ENCODE data around the gene MEF2A.

The MEF2A gene

GRCh38 chr15:99722406-99722805 is 156.6 kb downstream of the MEF2A start:
- H3K4me1 ChIP-seq (ENCODE audit: insufficient read depth, low read length), result no peaks in the 10 kb centered on the region
- no peaks in the 10 kb centered on the region for H3K27me3 ChIP-seq (ENCODE audit: insufficient read depth, low read length)
- no peak overlapping the region for H3K4me3 ChIP-seq (ENCODE audit: low read length)
- H3K9me3 ChIP-seq (ENCODE audit: insufficient read depth, low read depth, low read length), result peaks cover 15% of the 10 kb centered on the region; the same call in 1 of the 2 replicates
- no peak overlapping the region for H3K9ac ChIP-seq (ENCODE audit: low read depth, low read length)
- H3K27ac ChIP-seq (ENCODE audit: low read length), result no peak overlapping the region
- peaks cover 5% of the 10 kb centered on the region; the same call in 1 of the 2 replicates for H3K36me3 ChIP-seq (ENCODE audit: insufficient read depth, low read depth, low read length)

DNA sequence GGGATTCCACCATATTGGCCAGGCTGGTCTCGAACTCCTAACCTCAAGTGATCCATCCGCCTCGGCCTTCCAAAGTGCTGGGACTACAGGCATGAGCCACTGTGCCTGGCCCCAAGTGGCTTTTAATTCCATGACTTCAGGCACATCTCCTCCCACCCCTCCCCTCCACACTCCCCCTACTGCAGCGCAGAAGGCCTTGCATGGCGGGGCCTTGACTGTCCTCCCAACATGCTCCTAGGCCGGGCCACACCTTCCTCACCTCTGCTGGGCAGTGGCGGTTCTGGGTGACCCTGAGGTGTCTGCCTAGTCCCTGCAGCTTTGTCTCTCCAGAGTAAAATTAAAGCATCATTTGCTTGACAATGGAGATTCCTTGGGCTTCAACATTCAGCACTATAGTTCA is 160.5 kb downstream of the MEF2A start:
- H3K27me3 ChIP-seq (ENCODE audit: insufficient read depth, low read length), result no peaks in the 10 kb centered on the region
- peaks cover 15% of the 10 kb centered on the region; the same call in 1 of the 2 replicates for H3K9me3 ChIP-seq (ENCODE audit: insufficient read depth, low read depth, low read length)
- H3K9ac ChIP-seq (ENCODE audit: low read depth, low read length), result no peak overlapping the region
- H3K27ac ChIP-seq (ENCODE audit: low read length), result no peak overlapping the region
- H3K4me3 ChIP-seq (ENCODE audit: low read length), result no peak overlapping the region
- H3K4me1 ChIP-seq (ENCODE audit: insufficient read depth, low read length), result peaks cover 9% of the 10 kb centered on the region; the same call in 1 of the 2 replicates
- H3K36me3 ChIP-seq (ENCODE audit: insufficient read depth, low read depth, low read length), result peaks cover 25% of the 10 kb centered on the region; the same call in 1 of the 2 replicates

DNA sequence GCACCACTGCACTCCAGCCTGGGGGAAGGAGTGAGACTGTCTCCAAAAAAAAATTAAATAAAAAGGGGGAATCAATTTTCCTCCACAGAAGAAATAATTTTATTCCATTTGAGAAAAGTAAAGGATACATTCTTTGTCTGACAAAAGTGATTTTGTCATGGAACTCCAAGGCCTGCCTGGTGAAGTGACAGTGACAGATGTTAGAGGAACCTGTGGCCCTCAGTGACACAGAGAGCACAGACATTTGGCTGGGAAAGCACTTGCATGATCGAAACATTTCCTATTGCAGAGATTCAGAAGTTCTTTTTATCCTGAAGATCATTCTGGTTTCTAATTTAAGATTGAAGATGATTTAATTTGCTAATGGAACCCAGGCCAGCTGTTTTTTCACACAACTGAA is 161.5 kb downstream of the MEF2A start:
- Histone ChIP-seq H3K9ac (ENCODE audit: low read depth, low read length) (no peak overlapping the region), H3K27me3 (ENCODE audit: insufficient read depth, low read length) (peaks cover 9% of the 10 kb centered on the region), H3K9me3 (ENCODE audit: insufficient read depth, low read depth, low read length) (peaks cover 15% of the 10 kb centered on the region; the same call in 1 of the 2 replicates), H3K4me1 (ENCODE audit: insufficient read depth, low read length) (peaks cover 14% of the 10 kb centered on the region), H3K27ac (ENCODE audit: low read length) (no peak overlapping the region), H3K4me3 (ENCODE audit: low read length) (no peak overlapping the region), H3K36me3 (ENCODE audit: insufficient read depth, low read depth, low read length) (peaks cover 25% of the 10 kb centered on the region; the same call in 1 of the 2 replicates)

- peaks cover 14% of the 10 kb centered on the region for H3K4me1 ChIP-seq (ENCODE audit: insufficient read depth, low read length)
- no peak overlapping the region for H3K9ac ChIP-seq (ENCODE audit: low read depth, low read length)
- H3K27ac ChIP-seq (ENCODE audit: low read length), result no peak overlapping the region
- H3K9me3 ChIP-seq (ENCODE audit: insufficient read depth, low read depth, low read length), result peaks cover 15% of the 10 kb centered on the region; the same call in 1 of the 2 replicates
- H3K36me3 ChIP-seq (ENCODE audit: insufficient read depth, low read depth, low read length), result peaks cover 25% of the 10 kb centered on the region; the same call in 1 of the 2 replicates
- H3K27me3 ChIP-seq (ENCODE audit: insufficient read depth, low read length), result peaks cover 13% of the 10 kb centered on the region
- no peak overlapping the region for H3K4me3 ChIP-seq (ENCODE audit: low read length)
Observed at GRCh38 chr15:99727733-99728132, 161.9 kb downstream of the MEF2A start.

GRCh38 chr15:99728916-99729315 is 163.1 kb downstream of the MEF2A start:
- peaks cover 13% of the 10 kb centered on the region for H3K27me3 ChIP-seq (ENCODE audit: insufficient read depth, low read length)
- no peak overlapping the region for H3K27ac ChIP-seq (ENCODE audit: low read length)
- H3K4me3 ChIP-seq (ENCODE audit: low read length), result no peak overlapping the region
- peaks cover 14% of the 10 kb centered on the region for H3K4me1 ChIP-seq (ENCODE audit: insufficient read depth, low read length)
- H3K36me3 ChIP-seq (ENCODE audit: insufficient read depth, low read depth, low read length), result peaks cover 25% of the 10 kb centered on the region; the same call in 1 of the 2 replicates
- H3K9ac ChIP-seq (ENCODE audit: low read depth, low read length), result no peak overlapping the region
- H3K9me3 ChIP-seq (ENCODE audit: insufficient read depth, low read depth, low read length), result peaks cover 15% of the 10 kb centered on the region; the same call in 1 of the 2 replicates

DNA sequence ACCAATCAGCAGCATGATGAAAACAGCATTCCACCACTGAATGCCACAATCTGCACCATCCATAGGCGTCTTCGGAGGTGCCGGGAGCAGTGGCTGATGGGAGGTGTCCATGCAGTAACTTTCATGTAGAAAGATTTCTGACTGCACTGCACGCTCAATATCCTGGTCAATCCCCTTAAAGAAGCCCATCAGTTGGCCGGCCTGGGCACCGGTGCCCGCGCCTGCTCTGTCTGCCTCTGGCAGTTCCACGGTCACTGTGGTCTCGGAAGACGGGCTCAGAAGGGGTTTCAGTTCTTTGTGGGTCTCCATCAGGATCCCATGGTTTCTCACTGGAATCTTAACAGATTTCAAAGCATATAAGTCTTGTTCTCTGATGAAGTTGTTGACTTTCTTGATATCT is 163.5 kb downstream of the MEF2A start:
- Histone ChIP-seq H3K27me3 (ENCODE audit: insufficient read depth, low read length) (peaks cover 13% of the 10 kb centered on the region), H3K27ac (ENCODE audit: low read length) (no peak overlapping the region), H3K4me1 (ENCODE audit: insufficient read depth, low read length) (peaks cover 14% of the 10 kb centered on the region), H3K9me3 (ENCODE audit: insufficient read depth, low read depth, low read length) (peaks cover 15% of the 10 kb centered on the region; the same call in 1 of the 2 replicates), H3K4me3 (ENCODE audit: low read length) (no peak overlapping the region), H3K9ac (ENCODE audit: low read depth, low read length) (no peak overlapping the region), H3K36me3 (ENCODE audit: insufficient read depth, low read depth, low read length) (peaks cover 25% of the 10 kb centered on the region; the same call in 1 of the 2 replicates)

- H3K9ac ChIP-seq (ENCODE audit: low read depth, low read length), result no peak overlapping the region
- peaks cover 9% of the 10 kb centered on the region; the same call in 1 of the 2 replicates for H3K9me3 ChIP-seq (ENCODE audit: insufficient read depth, low read depth, low read length)
- H3K27me3 ChIP-seq (ENCODE audit: insufficient read depth, low read length), result peaks cover 13% of the 10 kb centered on the region
- peaks cover 25% of the 10 kb centered on the region; the same call in 1 of the 2 replicates for H3K36me3 ChIP-seq (ENCODE audit: insufficient read depth, low read depth, low read length)
- no peak overlapping the region for H3K27ac ChIP-seq (ENCODE audit: low read length)
- peaks cover 14% of the 10 kb centered on the region for H3K4me1 ChIP-seq (ENCODE audit: insufficient read depth, low read length)
- no peak overlapping the region for H3K4me3 ChIP-seq (ENCODE audit: low read length)
Observed at GRCh38 chr15:99729920-99730319, 164.1 kb downstream of the MEF2A start.

DNA sequence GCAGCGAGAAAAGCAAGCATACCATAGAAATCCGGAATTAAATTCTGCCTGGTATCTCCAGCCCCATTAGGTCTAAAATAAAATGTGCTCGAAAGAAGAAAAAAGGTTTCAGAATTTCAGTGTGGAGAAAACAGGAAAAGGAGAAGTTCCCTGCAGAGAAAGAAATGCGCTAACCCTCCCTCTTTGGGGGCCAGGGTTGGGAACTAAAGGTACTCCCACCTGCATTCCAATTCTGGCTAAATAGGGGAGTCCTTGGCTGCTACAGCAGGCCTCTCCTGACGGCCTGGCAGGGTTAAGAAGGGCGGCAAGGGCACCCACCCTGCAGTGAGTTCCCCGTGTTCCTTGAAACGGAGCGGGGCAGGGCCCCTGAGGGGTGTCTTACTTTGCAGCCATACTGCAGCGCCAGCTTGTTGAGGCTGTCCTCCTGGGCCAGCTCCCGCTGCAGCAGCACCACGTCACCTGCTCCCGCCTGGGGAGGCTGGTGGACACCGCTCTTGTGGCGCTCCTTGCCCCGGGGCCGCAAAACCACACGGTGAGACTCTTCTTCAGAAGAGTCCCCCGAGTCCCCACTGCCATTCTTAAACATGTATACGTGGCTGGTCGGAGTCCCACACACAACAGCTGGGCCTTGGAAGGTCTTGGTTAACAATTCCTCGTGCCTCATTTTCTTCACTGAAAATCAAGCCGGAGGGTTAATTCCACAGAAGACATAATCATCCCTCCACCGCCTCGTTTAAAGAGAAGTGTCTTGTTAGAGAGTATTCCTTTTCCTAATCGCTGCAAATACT is 165.7 kb downstream of the MEF2A start:
- no peaks in the 10 kb centered on the region for H3K9me3 ChIP-seq (ENCODE audit: insufficient read depth, low read depth, low read length)
- H3K36me3 ChIP-seq (ENCODE audit: insufficient read depth, low read depth, low read length), result peaks cover 21% of the 10 kb centered on the region; the same call in 1 of the 2 replicates
- peaks cover 13% of the 10 kb centered on the region for H3K27me3 ChIP-seq (ENCODE audit: insufficient read depth, low read length)
- H3K9ac ChIP-seq (ENCODE audit: low read depth, low read length), result peak overlapping the region; percentile 54; the same call in 1 of the 2 replicates
- peaks cover 14% of the 10 kb centered on the region for H3K4me1 ChIP-seq (ENCODE audit: insufficient read depth, low read length)
- H3K4me3 ChIP-seq (ENCODE audit: low read length), result peak overlapping the region; percentile 65
- no peak overlapping the region for H3K27ac ChIP-seq (ENCODE audit: low read length)

- peak overlapping the region; percentile 51; the same call in 1 of the 2 replicates for H3K9ac ChIP-seq (ENCODE audit: low read depth, low read length)
- H3K27ac ChIP-seq (ENCODE audit: low read length), result no peak overlapping the region
Observed at GRCh38 chr15:99732124-99732750, 166.5 kb downstream of the MEF2A start.

GRCh38 chr15:99732751-99733267 is 167.0 kb downstream of the MEF2A start:
- peaks cover 18% of the 10 kb centered on the region; the same call in 1 of the 2 replicates for H3K36me3 ChIP-seq (ENCODE audit: insufficient read depth, low read depth, low read length)
- H3K4me1 ChIP-seq (ENCODE audit: insufficient read depth, low read length), result peaks cover 14% of the 10 kb centered on the region
- H3K9me3 ChIP-seq (ENCODE audit: insufficient read depth, low read depth, low read length), result no peaks in the 10 kb centered on the region
- H3K4me3 ChIP-seq (ENCODE audit: low read length), result peak overlapping the region; percentile 65
- H3K27me3 ChIP-seq (ENCODE audit: insufficient read depth, low read length), result peaks cover 13% of the 10 kb centered on the region
- H3K9ac ChIP-seq (ENCODE audit: low read depth, low read length), result peak overlapping the region; percentile 51; the same call in 1 of the 2 replicates
- no peak overlapping the region for H3K27ac ChIP-seq (ENCODE audit: low read length)

More at GRCh38 chr15:99732124-99732750, 166.5 kb downstream of the MEF2A start:
- Histone ChIP-seq H3K4me3 (ENCODE audit: low read length) (peak overlapping the region; percentile 65), H3K9me3 (ENCODE audit: insufficient read depth, low read depth, low read length) (no peaks in the 10 kb centered on the region), H3K36me3 (ENCODE audit: insufficient read depth, low read depth, low read length) (peaks cover 21% of the 10 kb centered on the region; the same call in 1 of the 2 replicates), H3K27me3 (ENCODE audit: insufficient read depth, low read length) (peaks cover 13% of the 10 kb centered on the region), H3K4me1 (ENCODE audit: insufficient read depth, low read length) (peaks cover 14% of the 10 kb centered on the region)

DNA sequence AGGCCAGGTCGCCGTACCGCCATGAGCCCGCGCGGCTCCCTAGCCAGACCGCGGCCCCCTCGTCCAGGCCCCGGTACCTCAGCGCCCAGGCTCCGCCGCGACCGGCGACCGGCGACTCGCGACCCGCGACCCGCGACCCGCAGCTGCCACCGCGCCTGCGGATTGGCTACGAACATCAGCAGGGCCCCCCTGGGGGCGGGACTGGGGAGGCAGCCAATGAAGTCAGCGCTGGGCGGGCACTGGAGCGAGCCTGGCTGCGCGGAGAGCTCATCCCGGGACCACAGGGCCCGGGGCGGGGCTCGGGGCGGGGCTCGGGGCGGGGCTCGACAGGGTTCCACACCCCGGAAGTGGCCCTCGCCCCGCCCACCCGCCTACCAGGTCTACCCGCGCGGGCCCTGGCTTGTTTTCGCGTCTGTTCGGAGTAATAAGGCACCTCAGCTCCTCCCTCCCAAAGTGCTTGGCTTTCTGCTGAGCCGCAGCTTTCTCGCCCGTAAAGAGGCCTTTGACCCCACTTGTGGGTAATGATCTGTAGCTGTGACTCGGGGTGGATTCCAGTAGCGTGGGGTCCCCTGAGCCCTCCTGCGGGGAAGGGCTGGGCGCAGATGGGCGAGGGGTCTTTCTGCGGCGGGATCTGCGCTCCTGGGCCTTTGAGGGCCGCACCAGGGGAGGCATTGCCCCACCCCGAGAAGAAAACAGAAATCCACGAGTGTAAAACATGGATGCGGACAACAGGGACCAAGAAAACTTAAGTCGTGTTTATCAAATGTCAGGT is 167.7 kb downstream of the MEF2A start, which contains the start of gene LYSMD4:
Gene LYSMD4 (minus strand): TSS at position 170 of the 772 bp plus-strand sequence. CDS start 1,438 bp downstream, outside the sequence.
- H3K4me3 ChIP-seq (ENCODE audit: low read length), result peak within 1 kb of the TSS; percentile 69
- H3K9me3 ChIP-seq (ENCODE audit: insufficient read depth, low read depth, low read length), result no peaks in the 10 kb centered on the region
- H3K27me3 ChIP-seq (ENCODE audit: insufficient read depth, low read length), result peaks cover 13% of the 10 kb centered on the region
- H3K4me1 ChIP-seq (ENCODE audit: insufficient read depth, low read length), result peaks cover 14% of the 10 kb centered on the region
- peaks cover 12% of the 10 kb centered on the region; the same call in 1 of the 2 replicates for H3K36me3 ChIP-seq (ENCODE audit: insufficient read depth, low read depth, low read length)
- peak within 1 kb of the TSS; percentile 93 for H3K27ac ChIP-seq (ENCODE audit: low read length)
- peak within 1 kb of the TSS; percentile 84 for H3K9ac ChIP-seq (ENCODE audit: low read depth, low read length)
